Ramos (cell line): Measurements from ENCODE around the gene TMEM171.

Source experiments
- in situ Hi-C: fragments of 300-500 bp; cut with MboI; formaldehyde crosslinking; loops from one replicate; pipeline ENCODE4 v1.14.3; 2022; ENCODE audit warnings: low sequenced_read_pairs; ENCODE audit not compliant: unreplicated experiment

TMEM171 gene, protein sequence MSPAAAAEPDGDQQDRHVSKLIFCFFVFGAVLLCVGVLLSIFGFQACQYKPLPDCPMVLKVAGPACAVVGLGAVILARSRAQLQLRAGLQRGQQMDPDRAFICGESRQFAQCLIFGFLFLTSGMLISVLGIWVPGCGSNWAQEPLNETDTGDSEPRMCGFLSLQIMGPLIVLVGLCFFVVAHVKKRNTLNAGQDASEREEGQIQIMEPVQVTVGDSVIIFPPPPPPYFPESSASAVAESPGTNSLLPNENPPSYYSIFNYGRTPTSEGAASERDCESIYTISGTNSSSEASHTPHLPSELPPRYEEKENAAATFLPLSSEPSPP

DNA sequence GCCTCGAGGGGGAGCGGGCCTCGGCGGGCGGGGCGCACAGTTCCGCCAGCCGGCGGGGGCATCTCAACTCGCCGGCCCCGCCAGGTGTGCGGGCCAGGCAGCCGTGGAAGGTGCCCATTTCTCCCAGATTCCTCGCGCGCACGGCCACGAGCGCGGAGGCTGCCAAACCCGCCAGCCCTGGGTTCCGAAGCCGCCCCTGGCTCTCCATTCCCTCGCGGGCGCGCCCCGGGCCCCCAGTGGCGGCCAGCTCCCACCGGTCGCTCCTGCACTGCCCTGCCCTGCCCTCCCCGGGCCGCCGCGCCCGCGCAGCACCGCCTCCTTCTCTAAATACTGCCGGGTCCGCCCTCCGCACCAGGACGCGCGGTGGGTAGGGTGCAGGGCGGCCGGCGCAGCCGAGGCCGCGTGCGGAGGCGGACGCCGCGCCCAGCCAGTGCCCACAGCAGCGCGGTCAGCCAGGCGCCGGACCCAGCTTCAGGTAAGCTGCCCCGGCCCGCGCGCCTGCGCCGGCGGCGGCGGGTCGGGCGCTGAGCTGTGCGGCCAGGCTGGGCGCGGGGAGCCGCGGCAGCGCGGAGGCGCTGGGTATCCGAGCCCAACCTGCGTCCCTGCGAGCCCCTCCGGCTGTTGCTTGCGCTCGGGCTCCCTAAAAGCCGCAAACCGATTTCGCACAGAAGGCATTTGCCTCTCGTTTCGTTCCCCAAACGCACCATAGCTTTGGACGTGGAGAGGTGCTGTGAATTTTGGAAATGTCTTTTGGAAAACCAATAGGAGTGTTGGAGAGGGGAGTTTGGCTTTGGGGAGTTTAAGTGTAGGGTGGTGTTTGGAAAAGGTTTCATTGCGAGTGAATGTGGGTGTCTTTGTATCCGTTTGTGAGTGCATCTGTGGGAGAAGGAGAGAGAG is at the start of gene TMEM171:
Gene TMEM171, plus strand, starts transcription at position 354 of the 897 bp plus-strand sequence. CDS start 2,799 bp downstream, outside the sequence.
- in situ Hi-C loops: no loop called here

DNA sequence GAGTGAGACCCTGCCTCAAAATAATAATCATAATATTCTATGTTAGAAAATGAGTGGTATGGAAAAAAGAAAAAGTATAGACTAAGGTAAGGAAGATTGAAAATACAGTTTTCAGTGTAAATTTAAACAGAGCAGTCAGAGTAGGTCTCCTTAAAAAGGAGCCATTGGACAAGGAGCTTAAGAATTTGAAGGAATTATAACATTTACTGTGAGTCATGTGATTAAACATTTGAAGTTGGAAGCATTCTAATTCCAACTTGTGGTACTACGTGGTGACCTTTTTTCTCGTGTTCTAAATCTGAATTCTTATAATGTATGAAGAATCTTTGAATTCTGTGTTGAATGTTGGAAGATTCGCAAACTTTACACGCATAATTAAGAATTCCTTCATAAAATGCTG is 39.3 kb upstream of the TMEM171 start:
- in situ Hi-C loops: no loop called here

DNA sequence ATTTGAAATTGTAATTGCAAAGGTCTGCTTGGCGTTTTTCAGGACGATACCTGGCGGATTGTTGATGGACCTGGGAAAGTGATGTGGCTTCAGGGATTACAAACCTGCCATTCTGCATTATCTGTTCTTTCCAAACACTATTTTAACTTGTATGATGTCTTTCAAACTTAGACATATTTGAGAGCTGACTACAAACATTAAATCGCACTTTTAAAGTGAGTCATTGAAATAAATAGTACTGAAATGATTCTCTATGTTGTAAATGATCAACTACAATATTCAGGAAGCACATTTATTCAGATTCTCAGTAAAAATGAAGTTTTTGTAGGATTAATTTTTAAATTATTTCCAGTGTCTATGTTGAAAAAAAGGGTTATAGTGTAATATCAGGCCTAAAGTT is 32.3 kb upstream of the TMEM171 start:
- in situ Hi-C loops: no loop called here

DNA sequence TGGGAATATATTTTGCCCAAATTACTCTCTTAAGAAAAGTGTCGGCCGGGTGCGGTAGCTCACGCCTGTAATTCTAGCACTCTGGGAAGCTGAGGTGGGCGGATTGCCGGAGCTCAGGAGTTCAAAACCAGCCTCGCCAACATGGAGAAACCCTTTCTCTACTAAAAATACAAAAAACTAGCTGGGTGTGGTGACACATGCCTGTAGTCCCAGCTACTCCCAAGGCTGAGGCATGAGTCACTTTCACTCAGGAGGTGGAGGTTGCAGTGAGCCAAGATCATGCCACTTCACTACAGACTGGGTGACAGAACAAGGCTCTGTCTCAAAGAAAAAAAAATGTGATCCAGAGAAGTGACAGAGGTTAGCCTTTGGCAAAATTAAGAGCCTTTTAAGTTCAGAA is 26.4 kb upstream of the TMEM171 start:
- in situ Hi-C loops: no loop called here

DNA sequence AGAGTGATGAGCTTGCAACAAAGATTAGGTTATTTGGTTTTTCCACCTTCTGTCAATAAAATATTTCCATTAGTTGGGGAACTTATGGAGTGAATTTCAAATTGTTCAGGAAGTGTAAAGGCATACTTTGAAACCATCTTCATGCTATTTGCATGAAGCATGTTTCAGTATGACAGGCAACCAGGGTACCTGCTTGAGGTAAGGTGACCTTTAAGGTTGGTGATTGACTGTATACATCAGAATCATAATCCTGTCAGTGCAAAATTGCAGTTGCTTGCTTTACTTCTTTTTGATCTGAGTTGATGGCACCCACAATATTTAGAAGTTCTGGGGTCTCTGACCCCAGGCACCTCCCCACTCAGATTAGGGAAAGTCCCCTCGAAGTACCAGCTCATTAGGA is 26.0 kb upstream of the TMEM171 start:
- in situ Hi-C loops: no loop called here

DNA sequence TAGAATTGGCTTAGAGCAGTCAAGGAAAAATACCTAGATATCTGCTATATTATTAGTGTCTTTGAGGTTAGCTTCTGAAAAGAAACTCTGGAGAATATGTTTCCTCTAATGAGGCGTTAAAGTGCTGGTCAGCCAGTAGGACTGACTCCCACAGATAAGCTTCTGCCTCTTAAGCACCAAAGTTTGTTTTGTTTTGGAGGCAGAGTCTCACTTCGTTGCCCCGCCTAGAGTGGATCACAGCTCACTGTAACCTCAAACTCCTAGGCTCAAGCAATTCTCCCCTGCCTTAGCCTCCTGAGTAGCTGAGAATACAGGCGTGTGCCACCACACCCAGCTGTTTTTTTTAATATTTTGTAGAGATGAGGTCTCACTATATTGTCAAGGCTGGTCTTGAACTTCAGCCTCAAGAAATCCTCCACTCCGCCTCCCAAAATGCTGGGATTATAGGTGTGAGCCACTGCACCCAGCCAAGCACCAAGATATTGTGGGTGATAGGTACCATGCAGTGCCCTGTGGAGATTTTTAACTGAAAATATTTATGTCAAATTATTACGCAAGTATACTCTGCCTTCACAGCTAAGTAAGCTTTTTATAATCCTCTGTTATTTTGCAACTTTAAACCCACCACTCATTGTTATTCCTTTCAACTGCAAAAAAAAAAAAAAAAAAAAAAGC is 24.7 kb upstream of the TMEM171 start:
- in situ Hi-C loops: no loop called here

DNA sequence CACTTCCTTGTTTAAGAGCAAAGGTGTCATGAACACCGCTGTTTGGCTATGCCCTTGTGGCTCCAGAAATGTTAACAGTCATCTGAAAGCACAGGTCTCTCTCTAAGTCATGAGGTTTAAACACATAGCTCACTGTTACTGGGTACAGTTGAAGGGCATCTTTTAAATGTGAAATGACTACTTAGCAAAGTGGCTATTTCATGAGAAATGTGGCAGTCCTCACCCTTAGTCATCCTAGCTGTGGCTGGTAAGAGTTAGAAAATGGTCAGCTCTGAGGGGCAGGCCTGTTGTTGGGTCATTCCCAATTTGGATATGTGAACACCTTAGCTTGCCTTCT is 24.2 kb upstream of the TMEM171 start:
- in situ Hi-C loops: no loop called here

DNA sequence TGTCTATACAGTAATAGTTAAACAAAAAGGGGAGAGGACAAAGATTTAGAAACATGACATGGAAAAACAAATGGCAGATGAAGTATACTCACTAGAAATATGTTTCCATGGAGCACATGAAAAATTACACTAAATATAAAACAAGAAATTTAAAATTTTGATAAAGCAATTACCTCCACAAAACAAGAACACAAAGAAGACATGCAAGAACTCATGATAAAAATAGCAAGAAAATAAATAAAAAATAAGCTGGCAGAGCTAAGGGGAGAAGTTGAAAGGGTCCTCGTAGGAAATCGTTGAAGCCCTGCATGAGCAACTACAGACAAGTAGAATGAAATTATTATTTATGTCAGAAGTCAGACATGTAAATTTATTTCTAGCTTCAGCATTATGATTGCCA is 22.6 kb upstream of the TMEM171 start:
- in situ Hi-C loops: no loop called here

DNA sequence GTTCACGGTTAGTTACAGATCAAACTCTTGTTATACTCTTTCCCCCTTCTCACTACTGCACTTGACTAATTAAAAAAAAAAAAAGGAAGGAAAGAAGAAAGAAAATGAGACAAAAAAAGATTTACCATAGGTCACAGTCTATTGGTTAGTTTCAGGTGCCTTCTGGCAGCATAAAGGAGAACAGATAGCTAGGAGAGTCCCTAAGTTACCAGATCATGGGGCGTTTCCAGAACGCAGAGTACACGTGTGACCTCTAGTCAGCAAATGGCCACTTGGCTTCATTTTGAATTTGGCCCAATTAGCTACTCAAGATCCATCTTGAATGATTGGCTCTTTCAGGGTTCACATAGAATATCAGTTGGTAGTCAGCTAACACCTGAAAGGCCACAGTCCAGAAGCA is 20.3 kb upstream of the TMEM171 start:
- in situ Hi-C loops: no loop called here

DNA sequence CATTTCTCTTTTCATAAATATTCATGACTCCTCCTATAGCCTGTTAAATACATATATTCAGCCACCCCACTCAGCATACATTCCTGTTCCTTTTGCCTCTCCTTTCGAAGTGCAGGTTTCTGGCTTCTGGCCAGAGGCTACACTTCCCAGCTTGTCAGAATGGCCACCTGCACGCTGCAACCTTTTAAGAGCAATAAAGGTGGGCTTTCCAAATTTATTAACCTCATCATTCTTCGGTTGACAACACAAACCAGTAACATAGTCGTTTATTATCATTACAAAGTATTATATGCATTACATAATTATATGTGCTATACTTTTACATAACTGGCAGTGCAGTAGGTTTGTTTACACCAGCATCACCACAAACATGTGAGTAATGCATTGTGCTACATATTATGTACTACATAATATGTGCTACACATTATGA is 16.5 kb upstream of the TMEM171 start:
- in situ Hi-C loops: no loop called here

DNA sequence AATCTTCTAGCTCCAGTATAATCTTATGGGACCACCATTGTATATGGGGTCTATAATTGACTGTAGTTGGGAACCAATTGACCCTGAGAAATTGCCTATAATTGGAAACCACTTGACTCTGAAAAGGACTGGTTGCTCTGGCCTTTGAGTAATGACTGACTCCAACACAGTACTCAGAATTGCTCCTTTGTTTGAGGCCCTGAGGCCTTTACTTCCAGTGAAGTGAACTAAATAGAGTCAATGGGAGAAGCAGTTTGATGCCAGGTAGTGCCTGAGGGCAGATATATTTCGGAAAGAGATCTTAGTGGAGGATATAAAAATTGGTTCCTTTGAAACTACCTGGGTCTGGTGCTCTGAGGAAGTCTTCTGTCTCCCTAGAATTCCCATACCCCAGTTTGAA is 16.0 kb upstream of the TMEM171 start:
- in situ Hi-C loops: no loop called here

DNA sequence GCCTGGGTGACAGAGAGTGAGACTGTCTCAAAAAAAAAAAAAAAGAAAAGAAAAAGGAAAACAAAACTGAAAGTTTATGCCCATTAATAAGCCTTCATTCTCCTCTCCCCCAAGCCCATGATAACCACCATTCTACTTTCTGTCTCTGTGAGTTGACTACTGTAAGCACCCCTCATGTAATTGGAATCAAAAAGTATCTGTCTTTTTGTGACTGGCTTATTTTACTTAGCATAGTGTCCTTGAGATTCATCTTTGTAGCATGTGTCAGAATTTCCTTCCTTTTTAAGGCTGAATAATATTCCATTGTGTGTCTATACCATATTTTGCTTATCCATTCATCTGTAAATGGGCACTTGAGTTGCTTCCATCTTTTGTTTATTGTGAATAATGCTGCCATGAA is 14.0 kb upstream of the TMEM171 start:
- in situ Hi-C loops: no loop called here

DNA sequence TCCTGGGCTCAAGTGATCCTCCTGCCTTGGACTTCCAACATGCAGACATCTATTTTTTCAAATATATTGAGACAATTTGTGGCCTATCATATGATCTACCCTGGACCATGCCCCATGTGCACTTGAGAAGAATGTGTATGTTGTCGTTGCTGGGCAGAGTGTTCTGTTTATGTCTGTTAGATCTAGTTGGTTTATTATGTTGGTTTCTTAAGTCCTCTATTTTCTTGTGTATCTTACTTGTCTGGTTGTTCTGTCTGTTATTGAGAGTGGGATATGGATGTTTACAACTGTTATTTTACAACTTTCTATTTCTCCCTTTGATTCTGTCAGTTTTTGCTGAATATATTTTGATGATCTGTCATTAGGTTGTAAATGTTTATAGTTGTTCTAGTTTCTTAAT is 10.2 kb upstream of the TMEM171 start:
- in situ Hi-C loops: no loop called here

DNA sequence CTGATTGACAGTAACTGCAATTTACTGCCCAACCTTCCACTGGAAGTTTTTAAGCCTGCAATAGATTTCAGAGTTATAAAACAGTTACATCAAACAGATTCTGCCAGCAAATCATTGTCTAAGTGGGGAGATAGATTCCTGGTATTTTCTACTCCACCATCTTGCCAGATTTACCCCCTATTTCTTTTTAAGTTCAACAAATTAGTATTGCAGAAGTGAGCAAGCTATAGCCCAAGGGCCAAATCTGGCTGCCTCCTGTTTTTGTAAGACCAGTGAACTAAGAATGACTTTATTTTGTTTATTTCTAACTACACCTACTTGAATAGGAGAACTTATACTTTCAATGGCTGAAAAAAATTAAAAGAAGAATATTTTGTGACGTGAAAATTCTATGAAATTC is 8.8 kb upstream of the TMEM171 start:
- in situ Hi-C loops: no loop called here

DNA sequence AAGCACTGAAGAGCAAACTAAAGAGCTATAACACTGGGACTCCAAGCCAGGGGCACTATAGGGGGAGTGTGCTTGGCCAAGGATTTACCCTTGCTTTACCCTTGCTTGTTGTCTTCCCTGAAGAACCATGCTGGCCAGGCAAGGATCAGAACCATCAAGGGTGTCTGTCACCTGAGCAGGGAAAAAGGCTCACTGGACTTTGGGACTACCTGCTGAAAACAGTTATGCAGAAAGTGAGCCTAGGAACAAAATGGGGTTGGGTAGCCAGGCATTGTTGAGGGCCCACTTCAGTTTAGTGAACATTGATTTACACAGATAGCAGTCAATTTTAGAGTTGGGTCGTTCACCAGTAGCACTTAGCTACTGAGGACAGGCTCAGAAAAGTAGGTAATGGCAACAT is 8.0 kb upstream of the TMEM171 start:
- in situ Hi-C loops: no loop called here

DNA sequence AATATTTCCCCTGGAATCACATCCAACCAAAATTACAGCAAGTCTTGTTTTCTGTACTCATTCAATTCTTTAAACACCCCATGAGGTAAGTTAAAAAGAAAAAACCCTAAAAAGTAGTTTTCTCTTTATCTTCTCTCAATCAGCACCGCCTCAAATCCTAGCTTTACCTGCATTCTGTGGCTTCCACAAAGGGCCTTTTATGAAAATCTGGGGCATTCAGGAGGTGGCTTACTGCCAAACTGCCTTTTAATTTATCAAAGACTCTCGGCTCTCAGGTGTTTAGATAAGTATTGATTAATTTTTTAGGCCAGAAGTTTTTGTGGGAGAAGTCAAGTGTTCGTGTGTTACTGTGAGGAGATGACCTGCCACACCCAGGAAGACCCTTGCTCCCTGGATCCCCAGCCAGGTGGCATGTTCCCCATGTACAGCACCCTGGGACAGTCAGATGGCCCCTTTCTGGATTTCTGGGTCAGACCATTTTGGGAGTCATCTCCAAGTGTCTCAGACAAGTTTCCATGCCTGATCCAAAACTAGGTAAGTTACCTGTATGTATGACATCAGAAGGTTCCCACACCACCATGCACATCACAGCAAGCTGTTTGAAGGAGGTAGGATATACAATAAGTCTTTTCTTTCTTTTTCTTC is 6.2 kb upstream of the TMEM171 start:
- in situ Hi-C loops: no loop called here

DNA sequence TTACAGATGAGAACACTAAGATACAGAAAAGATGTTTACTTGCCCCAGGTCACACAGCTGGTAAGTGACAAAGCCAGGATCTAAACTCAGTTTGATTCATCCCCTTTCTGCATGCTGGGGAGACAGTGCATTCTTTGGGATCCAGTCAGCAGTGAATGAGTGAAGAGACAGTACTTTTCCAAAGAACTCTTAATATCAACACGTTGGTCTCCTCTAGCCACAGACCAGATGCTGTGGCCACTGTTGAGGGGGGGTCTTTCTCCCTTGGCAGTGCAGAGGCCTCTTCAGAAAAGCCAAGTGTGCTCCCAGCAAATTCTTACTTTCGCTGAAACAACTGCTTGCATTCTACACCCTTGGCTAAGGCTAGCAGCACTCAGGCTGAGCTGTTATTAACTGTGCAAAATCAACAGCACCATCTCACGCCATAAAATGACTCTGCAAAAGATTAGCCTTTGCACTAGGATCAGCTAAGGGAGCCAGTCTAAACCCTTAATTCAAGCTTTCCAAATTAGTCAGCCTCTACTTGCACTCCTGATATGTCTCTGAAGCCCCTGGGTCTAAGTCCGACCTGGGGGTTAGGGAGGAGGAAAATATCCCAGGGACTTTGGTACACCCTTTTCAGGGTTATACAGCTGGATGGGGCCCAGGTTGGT is 4.8 kb upstream of the TMEM171 start:
- in situ Hi-C loops: no loop called here

DNA sequence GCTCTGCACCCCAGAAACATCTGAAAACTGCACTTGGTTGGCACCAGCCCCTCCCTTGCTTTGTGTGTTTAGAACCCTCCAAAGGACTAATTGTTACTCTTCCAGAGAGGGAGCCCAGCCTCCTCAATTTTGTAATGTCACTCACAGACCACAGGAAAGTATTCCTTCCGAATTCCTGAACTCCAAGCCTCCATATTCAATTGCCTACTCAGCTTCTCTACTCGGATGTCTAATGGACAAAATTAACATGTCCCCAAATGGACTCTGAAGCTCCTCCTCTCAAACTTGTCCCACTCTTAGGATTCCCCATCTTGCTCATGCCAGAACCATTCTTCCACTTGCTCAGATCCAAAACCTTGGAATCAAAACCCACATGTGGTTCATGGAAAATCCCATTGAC is 3.9 kb upstream of the TMEM171 start:
- in situ Hi-C loops: no loop called here

DNA sequence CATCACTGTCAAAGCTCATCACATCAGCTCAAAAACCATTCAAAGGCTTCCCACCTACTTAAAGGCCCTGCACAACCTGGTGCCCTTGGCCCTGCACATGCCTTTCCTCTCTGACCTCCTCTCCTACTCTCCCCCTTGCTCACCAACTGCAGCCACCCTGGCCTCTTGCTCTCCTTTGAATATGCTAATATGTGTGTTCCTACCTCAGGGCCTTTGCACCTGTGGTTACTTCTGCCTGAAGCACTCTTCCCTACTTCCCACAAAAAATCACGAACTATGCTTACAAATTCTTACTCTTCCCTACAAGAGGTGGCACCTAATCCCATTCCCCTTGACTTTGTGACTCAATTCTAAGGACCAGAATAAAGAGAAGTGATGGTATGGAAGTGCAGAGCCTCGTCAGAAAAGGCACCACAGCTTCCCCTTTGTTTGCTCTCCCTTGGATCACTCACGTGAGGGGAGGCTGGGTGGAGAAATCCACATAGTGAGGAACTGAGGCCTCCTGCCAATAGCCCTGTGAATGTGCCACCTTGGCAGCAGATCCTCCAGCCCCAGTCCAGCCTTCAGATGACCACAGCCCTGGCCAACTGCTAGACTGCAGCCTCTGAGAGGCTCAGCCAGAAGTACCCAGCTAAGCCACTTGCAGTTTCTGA is 3.2 kb upstream of the TMEM171 start:
- in situ Hi-C loops: no loop called here
